ENCODE data around the gene RTKN. TPM values are rescaled to one million over a fixed set of nuclear protein-coding genes. Genes with fewer than 3 reads are reported as not detected.

The RTKN gene, protein sequence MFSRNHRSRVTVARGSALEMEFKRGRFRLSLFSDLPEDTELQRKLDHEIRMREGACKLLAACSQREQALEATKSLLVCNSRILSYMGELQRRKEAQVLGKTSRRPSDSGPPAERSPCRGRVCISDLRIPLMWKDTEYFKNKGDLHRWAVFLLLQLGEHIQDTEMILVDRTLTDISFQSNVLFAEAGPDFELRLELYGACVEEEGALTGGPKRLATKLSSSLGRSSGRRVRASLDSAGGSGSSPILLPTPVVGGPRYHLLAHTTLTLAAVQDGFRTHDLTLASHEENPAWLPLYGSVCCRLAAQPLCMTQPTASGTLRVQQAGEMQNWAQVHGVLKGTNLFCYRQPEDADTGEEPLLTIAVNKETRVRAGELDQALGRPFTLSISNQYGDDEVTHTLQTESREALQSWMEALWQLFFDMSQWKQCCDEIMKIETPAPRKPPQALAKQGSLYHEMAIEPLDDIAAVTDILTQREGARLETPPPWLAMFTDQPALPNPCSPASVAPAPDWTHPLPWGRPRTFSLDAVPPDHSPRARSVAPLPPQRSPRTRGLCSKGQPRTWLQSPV
- 19.2 to 28.0 TPM (median 20.7 TPM) in 5 replicates for total RNA-seq (2022; extraction: Qiagen RNA extraction; ENCODE audit: low read depth)

DNA sequence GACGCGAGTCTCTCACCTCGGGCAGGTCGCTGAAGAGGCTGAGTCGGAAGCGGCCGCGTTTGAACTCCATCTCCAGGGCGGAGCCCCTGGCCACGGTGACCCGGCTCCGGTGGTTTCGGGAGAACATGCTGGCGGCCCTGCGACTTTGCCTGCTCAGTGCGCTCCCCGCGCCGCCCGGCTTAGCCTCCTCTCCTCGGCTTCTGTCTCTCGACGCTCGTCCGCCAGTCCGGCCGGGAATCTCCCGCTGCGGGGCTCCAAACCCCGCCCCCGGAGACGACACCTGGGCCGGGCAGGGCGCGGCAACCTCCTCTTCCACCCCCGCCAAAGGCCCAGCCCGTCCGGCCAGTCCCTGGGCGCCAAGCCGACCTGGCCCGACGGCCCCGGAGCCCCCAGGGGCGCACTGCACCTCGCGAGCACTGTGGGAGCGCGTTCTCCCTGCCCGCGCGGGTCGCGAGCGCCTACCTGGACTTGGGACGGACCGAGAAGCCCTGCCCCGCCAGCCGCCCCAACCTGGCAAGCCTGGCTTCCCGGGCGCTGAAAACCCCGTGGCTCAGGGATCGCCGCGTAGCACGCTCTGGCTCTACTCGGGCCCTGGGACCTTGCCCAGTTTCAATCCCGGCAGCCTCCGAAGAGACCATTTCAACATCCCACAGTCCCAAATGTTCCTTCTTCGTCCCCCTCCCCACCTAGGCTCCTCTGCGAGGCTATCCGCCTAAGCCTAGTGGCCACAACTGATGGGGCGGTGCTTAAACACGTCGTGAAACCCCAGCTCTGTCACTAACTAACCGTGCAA, at the start of gene RTKN:
Gene RTKN, minus strand, starts transcription at position 248 of the 793 bp plus-strand sequence. Its CDS starts 121 bp downstream, at position 127.

GRCh38 chr2:74482801-74483674, 41.3 kb upstream of the RTKN start, which contains the start of the genes CCDC142 and TTC31:
Gene CCDC142 (minus strand): TSS chr2:74482998. CDS start chr2:74482837, 161 bp downstream.
Gene TTC31 (plus strand): TSS chr2:74483081. CDS start chr2:74483096, 15 bp downstream.

DNA sequence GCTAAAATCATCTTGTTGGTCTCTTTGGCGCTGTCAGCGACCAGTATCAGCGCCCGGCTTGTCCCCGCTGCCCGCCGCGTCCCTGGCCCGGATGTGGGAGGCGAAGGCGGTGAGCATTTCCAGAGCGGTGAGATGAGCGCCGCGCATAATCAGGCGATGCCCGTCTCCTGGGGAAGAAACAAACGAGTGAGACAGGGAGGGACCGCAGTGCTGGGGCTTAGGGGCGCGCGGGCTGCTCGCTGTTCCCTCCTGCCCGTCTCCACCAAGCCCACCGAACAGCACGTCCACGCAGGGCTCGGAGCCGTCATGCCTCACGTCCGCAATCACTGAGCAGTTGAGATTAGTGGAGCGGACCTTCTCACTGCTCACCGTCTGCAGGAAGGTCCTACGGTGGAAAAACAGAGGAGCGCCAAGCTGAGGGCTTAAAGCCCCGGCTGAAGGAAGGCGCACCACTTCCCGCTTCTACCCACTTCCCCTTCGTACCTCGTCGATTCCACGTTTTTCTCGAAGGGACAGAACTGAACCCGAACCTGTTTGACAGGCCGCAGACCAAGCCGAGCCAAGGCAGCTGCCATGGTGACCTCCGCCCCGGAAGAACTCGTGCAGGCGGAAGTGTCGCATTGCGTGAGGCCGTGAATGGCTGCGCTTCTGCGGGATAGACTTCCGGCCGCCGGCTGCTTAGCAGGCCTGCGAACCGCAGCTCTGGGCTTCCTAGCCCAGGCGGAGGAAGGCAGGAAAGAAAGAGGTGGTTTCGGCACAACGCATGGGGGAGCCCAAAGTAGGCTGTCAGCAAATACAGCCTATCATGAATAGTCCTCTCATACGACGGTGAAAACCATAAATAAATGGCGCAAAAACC, 30.6 kb upstream of the RTKN start, which contains the start of gene MRPL53:
Gene MRPL53, minus strand, starts transcription at position 595 of the 859 bp plus-strand sequence. Its CDS starts 20 bp downstream, at position 575.

DNA sequence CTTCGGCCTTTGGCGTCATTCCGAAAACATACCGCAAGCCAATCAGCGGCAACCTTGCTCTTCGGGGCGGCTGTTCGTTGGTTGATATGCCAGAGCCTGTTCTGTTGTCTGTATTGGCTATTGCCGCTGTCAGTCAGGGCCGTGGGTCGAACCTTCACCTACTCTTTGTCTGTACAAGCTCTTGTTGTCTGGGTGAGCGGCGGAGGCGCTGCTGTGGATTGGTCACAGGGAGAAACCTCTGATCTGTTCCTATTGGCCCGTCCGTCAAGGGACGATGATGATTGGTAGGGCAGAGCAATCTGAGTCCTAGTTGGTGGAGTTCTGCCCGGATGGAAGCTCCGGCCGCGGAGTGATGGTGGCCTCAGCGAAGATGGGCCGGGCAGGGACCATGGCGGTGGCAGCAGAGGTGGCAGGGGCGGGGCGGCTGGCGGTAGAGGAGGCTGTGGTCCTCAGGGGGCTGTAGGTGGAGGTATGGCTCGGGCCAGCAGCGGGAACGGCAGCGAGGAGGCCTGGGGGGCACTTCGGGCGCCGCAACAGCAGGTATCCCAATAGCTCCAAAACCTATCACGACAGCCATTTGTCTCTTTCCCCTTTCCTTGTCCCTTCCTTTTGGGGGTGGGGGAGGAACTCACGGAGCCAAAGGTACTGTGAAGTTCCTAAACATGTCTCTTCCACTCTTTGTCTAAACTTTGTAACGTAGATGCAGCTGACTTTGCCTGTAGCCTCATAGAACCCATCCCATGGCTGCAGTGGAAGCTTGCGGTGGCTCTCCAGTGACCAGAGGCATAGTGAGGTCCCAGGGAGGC, 16.6 kb upstream of the RTKN start, which contains the start of gene WBP1:
Gene WBP1, plus strand, starts transcription at position 307 of the 806 bp plus-strand sequence. Its CDS starts 165 bp downstream, at position 472.

GRCh38 chr2:74454654-74455511, 13.1 kb upstream of the RTKN start, which contains the start of gene INO80B:
Gene INO80B (plus strand): TSS chr2:74455087. CDS start chr2:74455117, 30 bp downstream.

GRCh38 chr2:74421221-74421870, 20.4 kb downstream of the RTKN start, which contains the start of the genes C2orf81 and WDR54:
Gene C2orf81 (minus strand): TSS chr2:74421619. CDS start chr2:74421560, 59 bp downstream.
Gene WDR54 (plus strand): TSS chr2:74421730. CDS start chr2:74422154, 424 bp downstream.

DNA sequence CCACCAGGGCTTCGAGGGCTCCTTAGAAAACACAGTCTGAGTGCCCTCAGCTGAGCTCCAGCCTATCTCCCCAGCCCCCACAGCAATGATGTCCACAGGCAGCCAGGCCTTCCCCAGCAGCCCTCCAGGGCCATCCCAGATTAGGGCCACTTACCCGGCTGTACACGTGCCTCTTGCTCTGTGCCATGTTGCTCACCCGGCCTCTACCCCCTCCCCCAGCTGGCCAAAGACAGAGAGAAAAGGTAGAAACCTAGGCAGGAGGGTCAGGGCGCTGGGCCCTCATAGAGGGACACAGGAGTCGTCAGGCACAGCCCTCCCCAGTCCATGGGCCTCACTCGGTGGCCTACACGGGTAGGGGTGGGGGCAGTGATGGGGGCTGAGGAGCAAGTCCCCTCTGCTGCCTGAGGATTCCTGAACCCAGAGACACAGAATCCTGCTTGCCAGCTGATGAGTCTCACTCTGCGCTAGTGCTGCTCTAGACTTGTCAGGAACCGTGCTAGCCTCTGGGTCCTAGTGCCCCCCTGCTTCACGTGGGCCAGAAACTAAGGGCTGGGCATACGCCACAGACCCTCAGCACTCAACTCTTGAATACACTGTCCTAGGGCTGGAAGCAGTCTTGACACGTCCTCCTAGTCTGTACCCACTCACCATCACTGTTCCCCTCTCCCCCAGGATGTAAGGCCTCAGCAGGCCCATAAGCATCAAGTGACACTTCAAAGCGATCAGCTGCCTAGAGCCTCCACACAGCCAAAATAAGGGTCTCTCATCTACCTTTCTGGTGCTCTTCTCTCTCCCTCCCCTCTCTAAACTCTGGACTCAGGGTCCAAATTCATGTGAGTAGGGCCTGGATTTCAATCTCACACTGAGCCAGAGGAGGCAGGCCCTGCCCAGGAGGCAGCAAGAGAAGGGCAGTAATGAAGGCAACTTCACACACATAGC, 61.6 kb downstream of the RTKN start, which contains the start of gene DCTN1:
Gene DCTN1, minus strand, starts transcription at position 461 of the 939 bp plus-strand sequence. Its CDS starts 274 bp downstream, at position 187.

Other genes starting within 250 kb of the RTKN start
- 157 to 182 TPM (median 167 TPM) in 5 replicates for gene MTHFD2, start 243.3 kb downstream of the RTKN start, total RNA-seq (2022; extraction: Qiagen RNA extraction; ENCODE audit: low read depth)
- 0.18 to 0.41 TPM (median 0.28 TPM) in 5 replicates for gene SLC4A5, start 98.5 kb downstream of the RTKN start, total RNA-seq (2022; extraction: Qiagen RNA extraction; ENCODE audit: low read depth)
- 111 to 159 TPM (median 138 TPM) in 5 replicates for gene DCTN1, start 61.6 kb downstream of the RTKN start, total RNA-seq (2022; extraction: Qiagen RNA extraction; ENCODE audit: low read depth)
- gene C2orf81, start 20.3 kb downstream of the RTKN start, total RNA-seq (2022; extraction: Qiagen RNA extraction; ENCODE audit: low read depth): 3.2 to 4.4 TPM (median 3.2 TPM) in 5 replicates
- 77.2 to 88.4 TPM (median 80.7 TPM) in 5 replicates for gene WDR54, start 20.2 kb downstream of the RTKN start, total RNA-seq (2022; extraction: Qiagen RNA extraction; ENCODE audit: low read depth)
- gene INO80B, start 13.2 kb upstream of the RTKN start, total RNA-seq (2022; extraction: Qiagen RNA extraction; ENCODE audit: low read depth): 39.5 to 51.7 TPM (median 48.4 TPM) in 5 replicates
- gene WBP1, start 16.5 kb upstream of the RTKN start, total RNA-seq (2022; extraction: Qiagen RNA extraction; ENCODE audit: low read depth): 52.9 to 81.9 TPM (median 75.1 TPM) in 5 replicates
- gene MOGS, start 23.4 kb upstream of the RTKN start, total RNA-seq (2022; extraction: Qiagen RNA extraction; ENCODE audit: low read depth): 37.8 to 51.9 TPM (median 50.9 TPM) in 5 replicates
- 105 to 147 TPM (median 128 TPM) in 5 replicates for gene MRPL53, start 30.7 kb upstream of the RTKN start, total RNA-seq (2022; extraction: Qiagen RNA extraction; ENCODE audit: low read depth)
- gene CCDC142, start 41.1 kb upstream of the RTKN start, total RNA-seq (2022; extraction: Qiagen RNA extraction; ENCODE audit: low read depth): 10.8 to 16.3 TPM (median 14.3 TPM) in 5 replicates
- 14.8 to 19.3 TPM (median 17.3 TPM) in 5 replicates for gene TTC31, start 41.1 kb upstream of the RTKN start, total RNA-seq (2022; extraction: Qiagen RNA extraction; ENCODE audit: low read depth)
- 3.5 to 4.6 TPM (median 4.1 TPM) in 5 replicates for gene LBX2, start 57.7 kb upstream of the RTKN start, total RNA-seq (2022; extraction: Qiagen RNA extraction; ENCODE audit: low read depth)
- gene PCGF1, start 65.8 kb upstream of the RTKN start, total RNA-seq (2022; extraction: Qiagen RNA extraction; ENCODE audit: low read depth): 28.2 to 39.3 TPM (median 31.9 TPM) in 5 replicates
- gene TLX2, start 72.5 kb upstream of the RTKN start, total RNA-seq (2022; extraction: Qiagen RNA extraction; ENCODE audit: low read depth): 0.14 to 0.43 TPM (median 0.25 TPM) in 5 replicates
- 0.08 to 0.12 TPM (median 0.11 TPM) in 3 of 5 replicates, not detected in the others for gene DQX1, start 84.3 kb upstream of the RTKN start, total RNA-seq (2022; extraction: Qiagen RNA extraction; ENCODE audit: low read depth)
- gene AUP1, start 87.8 kb upstream of the RTKN start, total RNA-seq (2022; extraction: Qiagen RNA extraction; ENCODE audit: low read depth): 194 to 263 TPM (median 239 TPM) in 5 replicates
- 31.5 to 42.2 TPM (median 38.3 TPM) in 5 replicates for gene HTRA2, start 88.0 kb upstream of the RTKN start, total RNA-seq (2022; extraction: Qiagen RNA extraction; ENCODE audit: low read depth)
- gene LOXL3, start 112.0 kb upstream of the RTKN start, total RNA-seq (2022; extraction: Qiagen RNA extraction; ENCODE audit: low read depth): 0.25 to 0.55 TPM (median 0.40 TPM) in 5 replicates
- 4.0 to 5.6 TPM (median 4.9 TPM) in 5 replicates for gene DOK1, start 112.8 kb upstream of the RTKN start, total RNA-seq (2022; extraction: Qiagen RNA extraction; ENCODE audit: low read depth)
- gene M1AP, start 206.4 kb upstream of the RTKN start, total RNA-seq (2022; extraction: Qiagen RNA extraction; ENCODE audit: low read depth): not detected in 5 replicates
- gene SEMA4F, start 212.3 kb upstream of the RTKN start, total RNA-seq (2022; extraction: Qiagen RNA extraction; ENCODE audit: low read depth): 8.6 to 13.7 TPM (median 11.2 TPM) in 5 replicates